ENCODE results near the gene LDB2.

The LDB2 gene

DNA sequence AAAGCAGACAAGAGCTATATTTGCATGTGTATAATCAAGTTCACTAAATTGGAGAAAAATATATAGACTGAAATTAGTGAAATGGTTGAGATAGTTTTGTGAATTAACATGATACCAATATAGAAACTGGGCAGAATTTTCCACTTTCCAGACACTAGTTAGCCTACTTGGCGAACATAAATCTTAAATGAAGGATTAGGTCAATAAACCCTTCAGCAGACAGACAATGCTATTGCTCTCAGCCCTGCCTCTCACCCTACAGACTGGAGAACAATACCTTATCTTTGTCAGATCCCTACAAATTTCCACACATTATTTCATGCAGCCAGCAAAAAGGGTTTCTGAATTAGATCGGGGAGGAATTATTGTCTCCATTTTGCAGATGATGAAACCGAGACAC, 435.8 kb downstream of the LDB2 start:
- DNase-seq: no peak

DNA sequence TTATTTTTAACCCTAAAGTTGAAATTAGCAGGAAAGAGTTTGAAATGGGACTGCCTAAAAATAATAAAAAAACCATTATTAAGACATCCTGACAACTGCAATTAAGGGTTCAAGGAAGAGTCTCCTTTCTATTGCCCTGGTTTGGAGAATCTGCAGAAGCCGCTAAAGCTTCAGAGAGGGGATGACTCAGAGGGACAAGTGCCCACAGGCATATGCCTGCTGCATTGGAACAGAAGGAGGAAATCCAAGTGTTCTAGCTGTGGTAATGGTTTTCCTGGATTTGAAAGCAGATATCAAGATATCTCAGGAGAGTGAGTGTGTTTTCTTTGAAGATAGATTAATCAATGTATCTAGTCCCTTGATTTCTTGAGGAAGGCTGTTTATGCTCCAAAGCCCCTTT, 437.1 kb downstream of the LDB2 start:
- no peak for DNase-seq

DNA sequence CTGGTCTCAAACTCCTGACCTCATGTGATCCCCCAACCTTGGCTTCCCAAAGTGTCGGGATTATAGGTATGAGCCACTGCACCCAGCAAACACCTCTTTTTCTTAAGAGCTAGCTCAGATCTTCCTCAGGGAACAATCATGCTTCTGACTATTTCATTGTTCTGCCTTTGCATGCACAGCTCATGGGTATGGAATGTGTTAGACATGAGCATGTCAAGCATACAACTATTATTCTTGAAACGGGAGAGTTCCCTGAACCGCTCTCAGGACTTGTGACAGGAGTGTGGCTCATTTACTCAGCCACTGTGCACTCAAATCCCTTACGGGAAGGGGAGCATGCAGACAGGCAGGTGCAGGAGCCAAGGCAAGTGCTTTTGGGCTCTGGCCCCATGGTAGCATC, 440.5 kb downstream of the LDB2 start:
- DNase-seq: no peak
